ENCODE data around the gene TMEM191B.
"Not testable (repeated sequence)": the region's sequence is repeated elsewhere in the genome, so short reads cannot be mapped to it uniquely, and the experiment has no call there.

The TMEM191B gene

DNA sequence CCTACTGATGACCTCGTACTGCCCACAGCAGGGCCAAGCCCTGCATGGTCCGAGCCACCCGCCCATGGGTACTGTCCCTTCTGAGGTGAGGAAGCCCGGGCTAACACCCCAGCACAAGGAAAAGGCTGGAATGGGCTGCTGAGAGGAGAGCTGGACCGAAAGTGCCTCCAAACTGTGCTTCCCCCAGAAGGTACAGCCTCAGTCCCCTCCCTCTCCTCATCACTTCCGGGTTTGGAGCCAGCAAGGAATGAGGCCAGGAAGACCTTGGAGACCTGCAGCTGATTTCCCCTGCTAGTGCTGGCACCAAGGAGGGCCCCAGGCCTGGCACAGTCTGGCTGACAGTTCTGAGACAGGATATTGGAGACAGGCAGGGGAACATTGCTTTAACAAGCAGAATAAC lies 31.3 kb downstream of the TMEM191B start:
- not testable (repeated sequence) for DNase-seq

DNA sequence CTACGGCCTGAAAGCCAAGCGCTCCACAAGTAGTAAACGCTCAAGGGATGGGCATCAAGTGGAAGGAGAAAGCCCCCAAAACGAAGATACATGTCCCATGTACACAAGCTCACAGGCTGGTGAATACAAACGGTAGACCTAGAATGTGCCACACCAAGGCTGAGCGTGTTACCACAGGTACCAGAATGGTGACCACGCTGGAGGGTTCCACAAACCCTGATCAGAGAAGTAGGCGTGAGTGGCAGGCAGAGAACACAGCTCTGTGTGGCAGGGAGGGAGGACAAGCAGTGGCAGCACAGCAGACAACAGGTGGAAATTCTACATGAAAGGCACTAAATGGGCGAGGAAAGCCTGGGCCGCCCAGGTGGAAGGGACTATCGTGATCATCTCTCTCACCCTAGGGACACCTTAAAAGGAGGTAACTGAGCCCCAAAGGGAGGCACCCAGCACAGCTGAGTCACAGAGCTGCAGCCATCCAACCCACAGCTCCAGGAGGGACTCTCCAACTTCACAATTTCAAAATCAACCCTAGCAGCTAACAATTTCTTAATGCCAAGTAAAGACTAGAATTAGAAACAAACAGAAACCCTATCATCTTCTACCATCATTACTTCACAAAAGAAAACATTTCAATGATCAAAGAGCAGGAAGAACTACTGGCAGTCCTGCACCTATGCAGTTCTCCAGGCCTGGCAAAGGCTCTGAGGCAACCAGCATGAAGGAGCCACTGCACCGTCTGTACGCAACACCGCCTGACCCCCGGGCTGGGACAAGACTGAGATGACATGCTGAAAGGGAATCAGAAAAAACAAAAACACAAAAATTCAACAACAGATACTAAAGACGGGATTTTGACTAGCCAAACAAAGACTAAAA lies 32.7 kb downstream of the TMEM191B start:
- not testable (repeated sequence) for DNase-seq

DNA sequence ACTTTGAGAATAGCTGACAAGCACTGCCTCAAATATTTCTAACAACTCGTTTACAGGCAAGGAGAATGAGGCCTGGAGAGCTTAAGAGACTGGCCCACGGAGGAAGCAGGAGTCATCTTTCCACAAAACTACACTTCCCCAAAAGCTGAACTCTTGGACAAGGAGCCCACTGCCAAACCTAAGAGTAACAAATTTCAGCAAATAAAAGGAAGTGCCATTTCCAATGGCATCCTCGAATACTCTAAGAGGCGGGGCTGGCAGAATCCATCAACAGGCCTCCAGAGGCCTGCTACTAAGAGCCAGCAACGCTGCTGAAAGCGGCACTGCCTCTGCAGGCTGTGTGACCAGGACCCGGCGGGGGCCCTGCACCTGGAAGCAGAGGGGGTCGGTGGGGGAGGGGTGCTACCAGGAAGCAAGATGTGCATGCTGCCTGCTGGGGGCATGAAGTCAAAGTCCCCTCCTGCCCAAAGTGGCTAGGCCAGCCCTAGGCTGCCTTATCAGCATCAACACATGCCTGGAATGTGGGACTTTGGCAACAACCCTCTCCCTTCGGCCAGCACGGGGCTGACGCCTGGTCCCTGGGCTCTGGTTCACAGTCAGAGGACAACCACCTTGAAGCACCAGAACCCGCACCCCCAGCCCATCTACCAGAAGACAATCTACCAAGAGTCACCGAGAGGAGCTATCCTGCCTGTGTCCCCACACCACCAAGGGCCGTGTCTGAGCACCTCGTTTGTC lies 43.1 kb downstream of the TMEM191B start:
- not testable (repeated sequence) for DNase-seq

DNA sequence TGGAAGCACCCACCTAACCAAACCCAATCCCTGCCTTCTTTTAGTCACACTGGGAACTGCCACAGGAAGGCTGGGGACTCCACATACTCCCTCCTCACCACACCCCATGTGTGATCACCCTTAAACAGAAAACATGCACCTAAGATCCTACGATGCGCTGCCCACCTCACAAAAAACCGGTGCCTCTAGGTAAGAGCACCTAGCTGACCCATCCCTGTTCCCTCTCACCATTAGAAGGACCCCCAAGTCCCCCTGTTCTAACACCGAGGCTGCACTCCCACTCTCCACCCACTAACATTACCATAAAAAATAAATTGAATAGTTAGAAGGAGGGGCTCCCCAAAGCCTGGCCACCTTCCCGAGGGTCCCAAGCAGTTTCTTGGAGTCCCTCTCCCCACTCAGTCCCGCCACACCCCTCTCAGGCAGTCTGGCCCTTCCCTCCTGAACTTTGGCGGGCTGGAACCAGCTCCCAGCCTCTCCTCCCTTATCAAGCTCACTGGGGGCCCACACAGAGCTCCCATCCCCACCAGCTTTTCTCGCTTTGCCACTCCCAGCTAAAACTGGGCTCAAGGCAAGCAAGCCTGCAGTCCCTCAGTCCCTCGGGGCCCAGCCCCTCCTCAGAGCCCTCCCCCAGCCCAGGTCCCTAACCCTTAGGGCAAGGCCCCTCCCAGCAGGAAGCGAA lies 46.0 kb downstream of the TMEM191B start:
- DNase-seq = not testable (repeated sequence)

DNA sequence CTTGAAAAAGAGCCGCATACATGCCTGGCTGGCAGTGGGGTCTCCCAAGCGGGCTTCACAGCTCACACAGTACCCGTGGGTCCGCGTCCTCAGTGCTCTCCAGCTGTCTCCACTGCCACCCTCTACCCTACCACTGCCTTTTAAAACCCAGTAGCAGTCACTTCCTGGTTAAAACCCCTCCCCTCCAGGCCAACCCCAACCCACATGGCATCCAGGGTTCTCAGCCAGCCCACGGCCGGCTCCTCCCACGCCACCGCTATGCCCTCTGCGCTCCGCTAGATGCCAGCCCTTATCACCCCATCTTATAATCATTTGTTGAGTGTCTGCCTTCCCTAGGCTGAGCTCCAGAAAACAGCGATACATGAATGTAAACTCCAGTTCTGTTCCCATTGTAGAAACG lies 47.0 kb downstream of the TMEM191B start:
- DNase-seq = not testable (repeated sequence)

DNA sequence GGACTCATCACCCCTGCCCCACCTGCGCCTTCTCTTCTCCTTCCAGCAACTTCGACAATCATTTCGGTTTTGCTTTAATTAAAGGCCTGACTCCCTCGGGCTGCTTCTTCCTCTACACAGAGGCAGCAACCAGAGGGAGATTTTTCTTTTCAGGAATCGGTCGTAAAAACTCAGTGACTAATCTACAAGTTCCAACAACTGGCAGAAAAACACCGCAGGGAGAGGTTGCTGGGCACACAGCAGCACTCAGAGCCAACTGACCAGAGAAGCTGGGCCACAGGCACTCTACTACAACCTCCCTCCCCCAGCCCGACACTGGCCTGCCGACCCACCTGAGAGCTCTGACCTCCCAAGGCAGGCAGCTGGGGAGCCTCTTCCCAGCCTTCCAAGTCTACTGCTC lies 48.1 kb downstream of the TMEM191B start:
- DNase-seq = not testable (repeated sequence)

DNA sequence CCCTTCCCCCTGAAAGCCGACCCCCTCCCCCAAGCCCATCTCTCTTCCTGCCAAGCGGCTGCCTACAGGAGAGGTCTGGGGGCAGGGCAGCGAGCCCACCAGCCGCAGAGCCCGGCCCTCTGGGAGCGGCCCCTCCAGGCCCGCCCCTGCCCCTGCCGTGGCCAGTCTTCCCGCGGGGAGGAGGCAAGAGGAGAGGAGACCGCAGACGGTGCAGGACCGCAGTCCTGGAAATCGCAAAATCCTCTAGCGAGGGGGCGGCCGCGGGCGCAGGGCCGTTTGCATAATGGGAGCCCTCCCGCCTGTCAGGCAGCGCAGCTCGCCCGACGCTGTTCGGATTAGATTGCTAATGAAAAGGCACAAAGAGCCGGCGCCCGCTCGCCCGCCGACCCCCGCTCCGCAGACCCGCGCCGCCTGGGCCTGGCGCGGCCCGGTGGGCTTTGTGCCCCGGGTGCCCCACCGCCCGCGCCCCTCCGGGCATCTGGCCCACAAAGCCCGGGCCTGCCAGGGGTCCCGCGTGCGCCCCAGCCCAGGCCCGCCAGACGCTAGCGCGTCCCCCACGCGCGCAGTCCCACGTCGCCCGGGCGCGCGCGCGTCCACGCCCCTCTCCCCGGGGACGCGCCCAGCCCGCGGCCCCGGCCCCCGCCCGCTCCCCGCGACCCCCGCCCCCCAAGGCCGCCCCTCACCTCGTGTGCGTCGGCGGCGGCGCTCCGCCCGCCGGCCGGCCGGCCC lies 49.7 kb downstream of the TMEM191B start:
- DNase-seq = not testable (repeated sequence)

DNA sequence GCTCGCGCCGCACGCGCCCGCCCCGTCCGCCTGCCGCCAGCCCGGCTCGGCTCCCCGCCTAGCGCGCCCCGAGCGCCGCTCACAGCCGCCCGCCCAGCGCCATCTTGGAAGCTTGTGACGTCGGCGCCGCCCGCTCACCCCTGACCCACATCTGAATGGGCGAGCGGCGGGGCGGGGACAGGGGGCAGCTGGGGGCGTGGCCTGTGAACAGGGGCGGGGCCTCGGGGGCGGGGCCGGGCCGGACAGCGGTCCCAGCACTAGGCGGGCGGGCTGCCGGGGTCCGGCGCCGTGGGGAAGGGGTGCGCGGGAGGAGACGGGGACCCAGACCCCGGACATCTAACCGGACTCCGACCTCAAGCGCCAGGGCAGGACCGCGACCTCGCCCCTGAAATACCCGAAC lies 50.2 kb downstream of the TMEM191B start:
- DNase-seq = not testable (repeated sequence)

Data from Kasumi-1 (cell line).